ENCODE data around the gene ABCA4.

DNA sequence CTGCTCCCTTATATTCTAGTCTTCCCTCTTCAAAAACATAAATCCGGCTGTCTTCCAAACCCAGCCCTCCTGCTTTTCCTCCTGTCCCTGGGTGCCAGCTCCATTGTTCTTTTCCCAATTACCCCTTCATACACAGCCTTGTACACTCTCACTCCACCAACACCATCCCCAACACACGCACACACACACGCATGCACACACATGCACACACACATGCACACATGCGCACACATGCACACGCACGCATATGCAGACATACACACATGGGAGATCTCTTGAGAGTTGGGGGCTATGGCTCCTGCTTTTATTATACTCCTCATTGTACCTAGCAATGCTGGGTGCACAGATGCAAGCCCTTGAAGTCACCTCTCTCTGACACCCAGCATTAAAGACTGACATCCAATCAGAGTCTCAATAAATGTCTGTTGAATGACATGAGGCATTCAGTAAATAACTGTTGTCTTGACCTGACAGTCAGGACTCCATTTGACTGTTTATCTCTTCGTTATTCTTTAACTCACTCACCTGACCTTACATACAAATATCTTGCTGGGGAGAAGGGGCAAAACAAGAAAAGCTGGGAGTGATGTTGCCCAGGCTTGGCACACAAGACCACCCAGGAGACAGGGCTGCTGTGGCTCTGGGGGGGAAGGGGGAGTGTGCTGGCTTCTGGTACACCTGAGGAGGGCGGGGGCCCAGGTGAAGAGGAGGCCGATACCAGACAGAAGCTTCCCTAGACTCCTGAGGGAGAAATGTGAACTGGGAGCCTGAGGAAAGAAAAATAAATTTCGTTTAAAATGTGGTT, 16.0 kb downstream of the ABCA4 start:
- TF ChIP-seq CREB5 (CRISPR knock-in tag; IDR thresholded peaks at IDR 0.05; ENCODE audit: low read depth) = no peak
- TF ChIP-seq, protein P1, sequence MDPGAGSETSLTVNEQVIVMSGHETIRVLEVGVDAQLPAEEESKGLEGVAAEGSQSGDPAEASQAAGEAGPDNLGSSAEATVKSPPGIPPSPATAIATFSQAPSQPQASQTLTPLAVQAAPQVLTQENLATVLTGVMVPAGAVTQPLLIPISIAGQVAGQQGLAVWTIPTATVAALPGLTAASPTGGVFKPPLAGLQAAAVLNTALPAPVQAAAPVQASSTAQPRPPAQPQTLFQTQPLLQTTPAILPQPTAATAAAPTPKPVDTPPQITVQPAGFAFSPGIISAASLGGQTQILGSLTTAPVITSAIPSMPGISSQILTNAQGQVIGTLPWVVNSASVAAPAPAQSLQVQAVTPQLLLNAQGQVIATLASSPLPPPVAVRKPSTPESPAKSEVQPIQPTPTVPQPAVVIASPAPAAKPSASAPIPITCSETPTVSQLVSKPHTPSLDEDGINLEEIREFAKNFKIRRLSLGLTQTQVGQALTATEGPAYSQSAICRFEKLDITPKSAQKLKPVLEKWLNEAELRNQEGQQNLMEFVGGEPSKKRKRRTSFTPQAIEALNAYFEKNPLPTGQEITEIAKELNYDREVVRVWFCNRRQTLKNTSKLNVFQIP (CRISPR knock-in tag; IDR thresholded peaks at IDR 0.05; ENCODE audit: borderline replicate concordance, low read depth) = no peak
- TF ChIP-seq, protein P2, sequence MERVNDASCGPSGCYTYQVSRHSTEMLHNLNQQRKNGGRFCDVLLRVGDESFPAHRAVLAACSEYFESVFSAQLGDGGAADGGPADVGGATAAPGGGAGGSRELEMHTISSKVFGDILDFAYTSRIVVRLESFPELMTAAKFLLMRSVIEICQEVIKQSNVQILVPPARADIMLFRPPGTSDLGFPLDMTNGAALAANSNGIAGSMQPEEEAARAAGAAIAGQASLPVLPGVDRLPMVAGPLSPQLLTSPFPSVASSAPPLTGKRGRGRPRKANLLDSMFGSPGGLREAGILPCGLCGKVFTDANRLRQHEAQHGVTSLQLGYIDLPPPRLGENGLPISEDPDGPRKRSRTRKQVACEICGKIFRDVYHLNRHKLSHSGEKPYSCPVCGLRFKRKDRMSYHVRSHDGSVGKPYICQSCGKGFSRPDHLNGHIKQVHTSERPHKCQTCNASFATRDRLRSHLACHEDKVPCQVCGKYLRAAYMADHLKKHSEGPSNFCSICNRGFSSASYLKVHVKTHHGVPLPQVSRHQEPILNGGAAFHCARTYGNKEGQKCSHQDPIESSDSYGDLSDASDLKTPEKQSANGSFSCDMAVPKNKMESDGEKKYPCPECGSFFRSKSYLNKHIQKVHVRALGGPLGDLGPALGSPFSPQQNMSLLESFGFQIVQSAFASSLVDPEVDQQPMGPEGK (CRISPR knock-in tag; IDR thresholded peaks at IDR 0.05; ENCODE audit: borderline replicate concordance) = no peak
- TF ChIP-seq ZNF70 (CRISPR knock-in tag; IDR thresholded peaks at IDR 0.05) = no peak
- no peak for TF ChIP-seq TCF4 (CRISPR knock-in tag; IDR thresholded peaks at IDR 0.05; ENCODE audit: borderline replicate concordance)
- TF ChIP-seq ZC3H10 (CRISPR knock-in tag; IDR thresholded peaks at IDR 0.05) = no peak
- no peak for TF ChIP-seq ZFP30 (CRISPR knock-in tag; IDR thresholded peaks at IDR 0.05)
- TF ChIP-seq ESRRG (CRISPR knock-in tag; IDR thresholded peaks at IDR 0.05) = no peak
- TF ChIP-seq ARNTL (CRISPR knock-in tag; IDR thresholded peaks at IDR 0.05; ENCODE audit: borderline replicate concordance, low read depth) = no peak
- TF ChIP-seq CSDC2 (CRISPR knock-in tag; IDR thresholded peaks at IDR 0.05) = no peak
- TF ChIP-seq SNAI2 (CRISPR knock-in tag; IDR thresholded peaks at IDR 0.05) = no peak

All from SK-N-SH treated with all-trans-retinoic acid at 6 μM for 48 hours (cell line).